Measurements from ENCODE around the gene ABCG1. TPM values are rescaled to one million over a fixed set of nuclear protein-coding genes. Genes with fewer than 3 reads are reported as not detected.

The ABCG1 gene
- total and polyA plus RNA-seq, 2 experiments from 2014 or later: 8.4 to 10.7 TPM

GRCh38 chr21:42279888-42280287, 60.9 kb downstream of the ABCG1 start:
- no peak for TF ChIP-seq EZH2phosphoT487 (IDR thresholded peaks at IDR 0.05; ENCODE audit: low read depth, severe bottlenecking, unreplicated experiment)
- no peak for TF ChIP-seq EZH2 (IDR thresholded peaks at IDR 0.05; ENCODE audit: borderline replicate concordance)
- TF ChIP-seq, protein P1, sequence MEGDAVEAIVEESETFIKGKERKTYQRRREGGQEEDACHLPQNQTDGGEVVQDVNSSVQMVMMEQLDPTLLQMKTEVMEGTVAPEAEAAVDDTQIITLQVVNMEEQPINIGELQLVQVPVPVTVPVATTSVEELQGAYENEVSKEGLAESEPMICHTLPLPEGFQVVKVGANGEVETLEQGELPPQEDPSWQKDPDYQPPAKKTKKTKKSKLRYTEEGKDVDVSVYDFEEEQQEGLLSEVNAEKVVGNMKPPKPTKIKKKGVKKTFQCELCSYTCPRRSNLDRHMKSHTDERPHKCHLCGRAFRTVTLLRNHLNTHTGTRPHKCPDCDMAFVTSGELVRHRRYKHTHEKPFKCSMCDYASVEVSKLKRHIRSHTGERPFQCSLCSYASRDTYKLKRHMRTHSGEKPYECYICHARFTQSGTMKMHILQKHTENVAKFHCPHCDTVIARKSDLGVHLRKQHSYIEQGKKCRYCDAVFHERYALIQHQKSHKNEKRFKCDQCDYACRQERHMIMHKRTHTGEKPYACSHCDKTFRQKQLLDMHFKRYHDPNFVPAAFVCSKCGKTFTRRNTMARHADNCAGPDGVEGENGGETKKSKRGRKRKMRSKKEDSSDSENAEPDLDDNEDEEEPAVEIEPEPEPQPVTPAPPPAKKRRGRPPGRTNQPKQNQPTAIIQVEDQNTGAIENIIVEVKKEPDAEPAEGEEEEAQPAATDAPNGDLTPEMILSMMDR (IDR thresholded peaks at IDR 0.05; ENCODE audit: poor library complexity): no peak
- Histone ChIP-seq H4K20me1 (ENCODE audit: insufficient read depth, poor library complexity, severe bottlenecking) (no peaks in the 10 kb centered on the region), H3K4me2 (no peak overlapping the region), H3K79me2 (no peaks in the 10 kb centered on the region), H3K27me3 (no peaks in the 10 kb centered on the region), H3K27ac (no peak overlapping the region), H3K4me1 (ENCODE audit: insufficient read depth) (no peaks in the 10 kb centered on the region), H3K9me2 (replicated peaks; ENCODE audit: insufficient read depth) (no peaks in the 10 kb centered on the region), H2AFZ (no peak overlapping the region), H3K4me3 (no peak overlapping the region), H3K9me3 (ENCODE audit: low read depth) (no peaks in the 10 kb centered on the region), H3K36me3 (replicated peaks; ENCODE audit: insufficient read depth, low read depth) (no peaks in the 10 kb centered on the region)
- WGBS (ENCODE audit: low lambda C conversion rate, missing lambda C conversion rate): 90% methylated on average over 11 of the region's 11 CpGs
- no peak for DNase-seq (ENCODE audit: low spot score)

- no peaks in the 10 kb centered on the region for H3K4me1 ChIP-seq (ENCODE audit: insufficient read depth)
- no peak overlapping the region for H2AFZ ChIP-seq
- H3K36me3 ChIP-seq (replicated peaks; ENCODE audit: insufficient read depth, low read depth): no peaks in the 10 kb centered on the region
- H4K20me1 ChIP-seq (ENCODE audit: insufficient read depth, poor library complexity, severe bottlenecking): no peaks in the 10 kb centered on the region
- DNase-seq (ENCODE audit: low spot score): no peak
- H3K27ac ChIP-seq: no peak overlapping the region
- no peak overlapping the region for H3K4me3 ChIP-seq
- no peak overlapping the region for H3K4me2 ChIP-seq
- no peaks in the 10 kb centered on the region for H3K9me2 ChIP-seq (replicated peaks; ENCODE audit: insufficient read depth)
- H3K27me3 ChIP-seq: no peaks in the 10 kb centered on the region
- no peaks in the 10 kb centered on the region for H3K9me3 ChIP-seq (ENCODE audit: low read depth)
- 90% methylated on average over 21 of the region's 22 CpGs for WGBS (ENCODE audit: low lambda C conversion rate, missing lambda C conversion rate)
- no peaks in the 10 kb centered on the region for H3K79me2 ChIP-seq
- no peak for TF ChIP-seq EZH2phosphoT487 (IDR thresholded peaks at IDR 0.05; ENCODE audit: low read depth, severe bottlenecking, unreplicated experiment)
- TF ChIP-seq, protein P1 (IDR thresholded peaks at IDR 0.05; ENCODE audit: poor library complexity): no peak
- TF ChIP-seq EZH2 (IDR thresholded peaks at IDR 0.05; ENCODE audit: borderline replicate concordance): no peak
Measured at GRCh38 chr21:42280356-42281180, 61.6 kb downstream of the ABCG1 start.

- no peaks in the 10 kb centered on the region for H3K27me3 ChIP-seq
- H3K9me3 ChIP-seq (ENCODE audit: low read depth): no peaks in the 10 kb centered on the region
- no peak overlapping the region for H3K4me2 ChIP-seq
- no peak for DNase-seq (ENCODE audit: low spot score)
- no peak for TF ChIP-seq EZH2phosphoT487 (IDR thresholded peaks at IDR 0.05; ENCODE audit: low read depth, severe bottlenecking, unreplicated experiment)
- TF ChIP-seq, protein P1 (IDR thresholded peaks at IDR 0.05; ENCODE audit: poor library complexity): no peak
- no peak for TF ChIP-seq EZH2 (IDR thresholded peaks at IDR 0.05; ENCODE audit: borderline replicate concordance)
- H3K36me3 ChIP-seq (replicated peaks; ENCODE audit: insufficient read depth, low read depth): no peaks in the 10 kb centered on the region
- no peaks in the 10 kb centered on the region for H3K79me2 ChIP-seq
- no peak overlapping the region for H2AFZ ChIP-seq
- H3K4me1 ChIP-seq (ENCODE audit: insufficient read depth): no peaks in the 10 kb centered on the region
- 87% methylated on average over 12 of the region's 12 CpGs for WGBS (ENCODE audit: low lambda C conversion rate, missing lambda C conversion rate)
- H3K4me3 ChIP-seq: no peak overlapping the region
- no peak overlapping the region for H3K27ac ChIP-seq
- H4K20me1 ChIP-seq (ENCODE audit: insufficient read depth, poor library complexity, severe bottlenecking): no peaks in the 10 kb centered on the region
- no peaks in the 10 kb centered on the region for H3K9me2 ChIP-seq (replicated peaks; ENCODE audit: insufficient read depth)
Measured at GRCh38 chr21:42281181-42281680, 62.3 kb downstream of the ABCG1 start.
